Retinal pigment epithelial cell (primary cell): ENCODE data around the gene MACO1.
"Not testable (repeated sequence)": the region's sequence is repeated elsewhere in the genome, so short reads cannot be mapped to it uniquely, and the experiment has no call there.

Source experiments
- DNase-seq: peaks from one replicate; pipeline ENCODE4 v3.0.0-alpha.2; 2010; ENCODE audit warnings: low read depth
- H3K4me3 ChIP-seq: 2 replicates; pipeline ENCODE4 v1.5.1; 2011; ENCODE audit warnings: mild to moderate bottlenecking, low read length, control low read depth, moderate library complexity
- CTCF ChIP-seq: conservative IDR thresholded peaks from 2 replicates; pipeline ENCODE4 v1.5.1; 2011; ENCODE audit warnings: low read depth, low read length, control low read depth, inconsistent platforms

The MACO1 gene

DNA sequence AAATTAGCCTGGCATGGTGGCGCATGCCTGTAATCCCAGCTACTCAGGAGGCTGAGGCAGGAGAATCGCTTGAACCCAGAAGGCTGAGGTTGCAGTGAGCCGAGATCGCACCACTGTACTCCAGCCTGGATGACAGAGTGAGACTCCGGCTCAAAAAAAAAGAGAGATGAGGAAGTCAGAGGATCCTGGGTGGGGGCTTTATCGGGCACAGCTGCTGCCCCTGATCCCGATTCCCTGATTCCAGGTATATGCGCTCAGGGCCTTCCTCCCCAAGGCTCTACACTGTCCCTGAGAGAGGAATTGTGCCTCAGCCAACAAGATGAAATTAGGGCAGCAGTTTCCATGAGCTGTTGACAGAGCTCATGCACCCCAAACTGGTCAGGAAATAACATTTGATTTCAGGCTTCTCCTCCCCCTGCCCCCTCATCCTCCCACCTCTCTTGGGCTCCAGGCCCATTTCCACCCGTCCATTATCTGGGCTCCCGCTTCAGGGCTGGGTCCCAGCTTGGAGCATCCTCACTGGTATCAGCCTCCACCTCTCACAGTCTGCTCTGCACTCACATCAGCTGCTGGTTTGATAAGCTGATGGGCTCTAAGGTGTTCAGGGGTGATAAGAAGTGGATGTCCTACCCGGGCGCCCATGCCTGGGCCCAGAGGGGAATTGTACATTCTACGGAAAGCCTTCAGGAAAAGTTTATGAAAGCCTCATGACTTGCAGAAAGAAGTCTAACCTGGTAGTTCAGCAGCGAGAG, 17.6 kb upstream of the MACO1 start:
- not testable (repeated sequence) for DNase-seq

GRCh38 chr1:25414157-25414556, 16.5 kb upstream of the MACO1 start:
- H3K4me3 ChIP-seq, DNase-seq: not testable (repeated sequence)

More for the DNA sequence above, 17.6 kb upstream of the MACO1 start:
- not testable (repeated sequence) for H3K4me3 ChIP-seq

DNA sequence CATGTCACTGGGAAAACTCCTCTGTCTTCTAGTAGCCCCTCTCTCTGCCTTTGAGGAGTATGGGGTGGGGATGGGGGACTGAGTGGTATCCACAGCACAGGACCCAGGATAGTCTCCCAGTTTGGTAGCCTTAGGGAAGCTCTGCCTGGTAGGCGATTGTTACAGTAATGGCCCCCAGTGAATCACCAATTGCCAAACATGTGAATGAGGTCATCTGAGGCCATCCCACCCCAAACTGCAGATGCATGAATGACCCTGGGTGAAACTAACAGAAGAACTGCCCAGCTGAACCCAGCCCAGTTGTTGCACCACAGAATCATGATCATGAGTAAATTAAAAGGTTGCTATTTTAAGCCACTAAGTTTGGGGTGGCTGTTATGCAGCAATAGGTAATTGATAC, 16.1 kb upstream of the MACO1 start:
- H3K4me3 ChIP-seq, DNase-seq: not testable (repeated sequence)

- not testable (repeated sequence) for H3K4me3 ChIP-seq, DNase-seq
Observed at GRCh38 chr1:25417280-25417679, 13.4 kb upstream of the MACO1 start.

DNA sequence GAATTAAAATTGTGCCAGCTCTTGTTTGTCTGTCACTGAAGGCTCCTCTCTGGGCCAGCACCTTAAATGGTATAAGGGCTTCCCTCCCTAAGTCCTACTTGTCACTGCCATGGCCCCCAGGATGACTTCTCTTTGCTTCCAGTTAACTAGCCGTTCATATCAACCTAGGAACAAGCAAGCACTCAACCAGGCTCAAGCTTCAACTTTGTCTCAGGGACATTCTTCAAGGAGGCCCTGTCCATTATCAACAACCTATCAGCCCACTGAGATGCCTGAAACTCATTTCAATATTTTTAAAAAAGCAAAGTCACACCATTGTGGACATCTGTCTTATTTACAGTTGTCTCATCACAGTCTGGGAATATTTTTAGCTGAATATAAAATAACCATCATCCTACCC, 11.4 kb upstream of the MACO1 start:
- DNase-seq, H3K4me3 ChIP-seq: not testable (repeated sequence)

DNA sequence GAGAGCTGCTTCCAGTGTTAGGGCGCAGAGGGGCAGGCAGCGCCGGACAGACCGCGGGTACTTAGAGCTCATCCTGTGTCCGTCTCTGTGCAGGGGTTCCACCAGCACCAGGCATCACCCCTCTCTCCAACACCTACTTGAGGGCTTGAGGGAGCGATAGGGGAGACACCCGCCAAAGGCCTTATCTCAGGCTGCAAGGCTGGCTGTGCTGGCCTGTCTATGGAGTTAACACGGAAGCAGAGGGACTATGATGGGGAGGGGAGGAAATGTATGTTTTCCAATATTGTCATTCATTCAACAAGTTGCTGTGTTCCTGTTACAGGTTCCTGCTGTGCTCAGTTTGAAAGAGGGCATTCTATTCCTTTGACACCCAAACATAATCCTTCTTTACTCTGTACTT, 10.0 kb upstream of the MACO1 start, which contains the start of gene RHCE:
Gene RHCE (minus strand): TSS at position 111 of the 400 bp plus-strand sequence. CDS start 39 bp downstream, at position 72.
- not testable (repeated sequence) for H3K4me3 ChIP-seq, DNase-seq

GRCh38 chr1:25423206-25423605, 7.5 kb upstream of the MACO1 start:
- not testable (repeated sequence) for H3K4me3 ChIP-seq, DNase-seq

DNA sequence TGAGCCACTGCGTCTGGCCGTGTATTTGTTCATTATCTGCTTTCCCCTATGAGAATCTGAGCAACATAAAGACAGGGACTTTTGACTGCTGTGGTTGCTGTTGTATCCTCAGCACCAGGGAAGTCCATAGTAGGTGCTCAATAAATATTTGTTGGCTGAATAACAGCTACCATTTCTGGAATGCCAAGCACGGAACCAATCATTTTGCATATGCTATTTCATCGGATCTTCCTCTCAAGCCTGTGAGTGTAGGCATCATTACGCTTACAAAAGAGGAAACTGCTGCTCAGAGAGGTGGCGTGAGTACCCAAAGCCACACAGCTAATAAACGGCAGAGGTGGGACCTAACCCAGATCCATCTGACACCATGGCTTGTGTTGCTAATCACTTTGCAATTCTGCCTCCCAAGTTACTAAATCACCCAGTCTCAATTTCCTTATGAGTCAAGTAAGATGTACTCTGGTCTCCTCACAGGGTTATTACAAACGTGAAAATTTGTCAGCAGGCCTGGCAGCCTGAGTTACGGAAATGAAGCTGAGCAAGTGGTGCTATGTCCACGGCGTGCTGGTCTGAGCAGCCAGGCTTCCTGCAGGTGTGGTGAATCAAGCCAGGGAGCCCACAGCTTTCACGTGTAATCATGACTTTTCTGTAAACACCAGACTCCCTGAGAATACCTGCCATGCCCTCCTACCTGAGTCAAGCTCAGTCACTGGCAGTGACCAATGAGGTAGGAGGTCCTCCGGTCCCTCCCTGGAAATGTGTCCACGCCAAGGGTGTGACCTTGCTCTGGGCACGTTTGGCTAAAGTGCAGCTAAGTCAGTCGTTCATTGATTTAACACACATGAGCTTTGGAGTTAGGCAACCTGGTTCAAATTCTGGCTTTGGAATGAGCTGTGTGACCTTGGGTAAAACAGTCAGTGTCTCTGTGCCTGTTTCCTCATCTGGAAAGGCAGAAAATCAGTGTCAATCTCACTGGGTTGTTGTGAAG, 5.3 kb upstream of the MACO1 start:
- TF ChIP-seq CTCF, result no peak
- H3K4me3 ChIP-seq, result no peak overlapping the region
- DNase-seq, result no peak

DNA sequence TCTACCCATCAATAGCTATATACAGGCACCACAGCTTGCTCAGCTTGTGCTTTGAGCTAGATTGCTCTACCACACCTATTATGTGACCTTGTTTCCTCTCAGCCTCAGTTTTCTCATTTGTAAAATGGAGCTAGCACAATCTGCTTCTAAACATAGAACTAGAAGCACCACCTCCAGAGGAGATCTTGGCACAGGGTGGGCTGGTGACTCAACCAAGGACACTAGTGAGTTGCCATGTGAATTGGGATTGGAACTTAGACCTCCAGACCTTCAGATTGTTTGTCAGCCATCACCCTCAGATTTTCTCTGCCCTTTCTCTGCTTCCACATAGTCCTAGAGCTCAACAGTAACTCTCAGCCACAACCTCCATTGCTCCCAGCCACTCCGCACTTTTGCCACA, 3.0 kb upstream of the MACO1 start:
- TF ChIP-seq CTCF, result no peak
- DNase-seq, result no peak
- H3K4me3 ChIP-seq, result no peak overlapping the region

DNA sequence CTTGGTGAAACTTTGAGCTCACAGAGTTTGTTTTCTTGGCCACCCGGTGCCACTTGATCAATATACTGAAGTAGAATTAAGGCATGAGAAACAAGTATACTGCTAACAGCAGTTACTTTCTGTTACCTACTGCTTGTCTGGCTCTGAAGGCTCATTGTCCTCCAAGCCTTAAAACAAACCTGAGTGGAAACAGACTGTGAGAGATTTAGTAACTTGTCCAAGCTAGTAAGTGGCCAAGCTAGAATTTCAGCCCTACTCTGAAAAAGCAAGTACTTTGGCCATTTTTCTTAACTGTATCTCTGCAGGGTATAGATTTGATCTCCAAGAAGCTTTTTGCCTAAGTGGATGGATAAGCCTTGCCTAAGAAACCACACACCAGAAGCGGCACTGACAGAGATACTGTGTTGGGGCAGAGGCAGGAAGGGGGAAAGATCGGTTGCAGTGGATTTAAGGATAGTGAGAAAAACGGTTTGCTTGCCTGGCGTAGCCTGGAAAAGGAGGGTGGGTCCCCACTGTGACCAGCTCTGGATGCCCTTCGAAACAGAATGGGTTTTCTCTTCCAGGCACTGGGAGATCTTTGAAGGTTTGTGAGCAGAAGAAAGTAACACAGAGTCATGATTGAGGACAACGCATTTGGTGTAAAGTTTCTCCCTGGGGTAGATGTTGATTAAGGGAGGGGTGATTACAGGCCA, 2.1 kb upstream of the MACO1 start:
- TF ChIP-seq CTCF, result no peak
- DNase-seq, result no peak
- no peak overlapping the region for H3K4me3 ChIP-seq
